Left lobe of liver (tissue), 2 donors: Measurements from ENCODE around the gene AKT1S1. TPM values are rescaled to one million over a fixed set of nuclear protein-coding genes. Genes with fewer than 3 reads are reported as not detected.

Experiments
- ATAC-seq: fragments of 200-7000 bp; cut with Tn5 transposase; one replicate; pipeline ENCODE4 v1.9.1; 2020; ENCODE audit warnings: mild to moderate bottlenecking, moderate library complexity
- DNase-seq: peaks from one replicate; pipeline ENCODE4 v3.0.0-alpha.2; 2020; ENCODE audit warnings: low spot score
- total RNA-seq: library from RNA; stranded (reverse); gene quantifications from one replicate; pipeline ENCODE4 v1.2.1, GENCODE V29; 2021
- donor health status: DM: no; HTN: no; CAD: no; lungs with moderate emphysema.
- donor health status: DM: no; HTN: yes; CAD: no.

Gene AKT1S1
- total RNA-seq, 1 donor from 2014 or later, result 27.6 TPM

- DNase-seq, result no peak
- peak; percentile 4 for ATAC-seq
Observed at GRCh38 chr19:49887037-49887664, 10.0 kb upstream of the AKT1S1 start.

GRCh38 chr19:49884760-49885159 is 7.6 kb upstream of the AKT1S1 start:
- no peak for DNase-seq
- ATAC-seq, result no peak

GRCh38 chr19:49884109-49884508 is 7.0 kb upstream of the AKT1S1 start:
- ATAC-seq (no peak), DNase-seq (peak; percentile 43)

- DNase-seq (no peak), ATAC-seq (no peak)
Observed at GRCh38 chr19:49883094-49883493, 5.9 kb upstream of the AKT1S1 start.

GRCh38 chr19:49882643-49883042 is 5.5 kb upstream of the AKT1S1 start:
- no peak for ATAC-seq
- no peak for DNase-seq

GRCh38 chr19:49881672-49882394 is 4.7 kb upstream of the AKT1S1 start:
- DNase-seq, result peak; percentile 44

GRCh38 chr19:49881186-49881585 is 4.0 kb upstream of the AKT1S1 start:
- ATAC-seq, result no peak
- no peak for DNase-seq

More at GRCh38 chr19:49881672-49882394, 4.7 kb upstream of the AKT1S1 start:
- ATAC-seq, result no peak

GRCh38 chr19:49880162-49880869 is 3.2 kb upstream of the AKT1S1 start:
- DNase-seq, result no peak
- no peak for ATAC-seq

GRCh38 chr19:49879243-49879963 is 2.2 kb upstream of the AKT1S1 start:
- no peak for DNase-seq

GRCh38 chr19:49878744-49879070 is 1.6 kb upstream of the AKT1S1 start:
- no peak for DNase-seq
- no peak for ATAC-seq

More at GRCh38 chr19:49879243-49879963, 2.2 kb upstream of the AKT1S1 start:
- ATAC-seq, result no peak

GRCh38 chr19:49877879-49878743 is 956 bp upstream of the AKT1S1 start:
- ATAC-seq (peak; percentile 74), DNase-seq (peak; percentile 98)

GRCh38 chr19:49876422-49877019 is 634 bp downstream of the AKT1S1 start:
- peak; percentile 98 for DNase-seq

GRCh38 chr19:49875857-49876421 is 1.2 kb downstream of the AKT1S1 start:
- ATAC-seq, result peak; percentile 6
- DNase-seq, result peak; percentile 77

More at GRCh38 chr19:49876422-49877019, 634 bp downstream of the AKT1S1 start:
- peak; percentile 72 for ATAC-seq

- no peak for ATAC-seq
- no peak for DNase-seq
Observed at GRCh38 chr19:49875177-49875576, 2.0 kb downstream of the AKT1S1 start.

GRCh38 chr19:49874503-49875157 is 2.5 kb downstream of the AKT1S1 start:
- DNase-seq, result no peak
- no peak for ATAC-seq

- ATAC-seq (no peak), DNase-seq (no peak)
Observed at GRCh38 chr19:49873834-49874233, 3.3 kb downstream of the AKT1S1 start.

- ATAC-seq (no peak), DNase-seq (no peak)
Observed at GRCh38 chr19:49873129-49873521, 4.0 kb downstream of the AKT1S1 start.

GRCh38 chr19:49872245-49873128 is 4.7 kb downstream of the AKT1S1 start:
- DNase-seq (no peak), ATAC-seq (no peak)
